GM12892 (cell line): Measurements from ENCODE around the gene P2RY10.
"Not testable (repeated sequence)": the region's sequence is repeated elsewhere in the genome, so short reads cannot be mapped to it uniquely, and the experiment has no call there.

ENCODE experiments used
- DNase-seq: peaks from one replicate; pipeline ENCODE4 v3.0.0; 2011; ENCODE audit not compliant: insufficient read length
- FAIRE-seq: peaks from 2 replicates; lab custom pipeline; 2011; peaks lifted over from hg19 to GRCh38; lab: Jason Lieb, UNC
- POLR2A ChIP-seq: IDR thresholded peaks from 2 replicates; pipeline ENCODE4 v1.6.1; 2011; ENCODE audit warnings: low read depth, low read length, control low read depth
- POLR2AphosphoS5 ChIP-seq: IDR thresholded peaks from 2 replicates; pipeline ENCODE4 v1.6.1; 2011; ENCODE audit warnings: low read depth, low read length, control low read depth
- TAF1 ChIP-seq: IDR thresholded peaks from 2 replicates; pipeline ENCODE4 v1.6.1; 2011; ENCODE audit warnings: low read depth, mild to moderate bottlenecking, control low read depth, low read length, borderline replicate concordance

Gene P2RY10

GRCh38 chrX:78958419-78959116 lies 13.4 kb downstream of the P2RY10 start:
- no peak for DNase-seq
- no peak for FAIRE-seq
- TF ChIP-seq POLR2A (no peak), POLR2AphosphoS5 (no peak), TAF1 (no peak)

GRCh38 chrX:78960888-78961287 lies 15.7 kb downstream of the P2RY10 start:
- FAIRE-seq (no peak), DNase-seq (no peak)
- TF ChIP-seq POLR2A = peak; percentile 33; the same call in 1 of the 2 replicates
- TF ChIP-seq POLR2AphosphoS5 = peak; percentile 76
- no peak for TF ChIP-seq TAF1

GRCh38 chrX:78964598-78964997 lies 19.4 kb downstream of the P2RY10 start:
- DNase-seq (no peak), FAIRE-seq (peak; percentile 44)
- TF ChIP-seq POLR2A = no peak
- 0 out of 2 replicates have a peak, but pooled peaks have one; percentile 6 for TF ChIP-seq POLR2AphosphoS5

DNA sequence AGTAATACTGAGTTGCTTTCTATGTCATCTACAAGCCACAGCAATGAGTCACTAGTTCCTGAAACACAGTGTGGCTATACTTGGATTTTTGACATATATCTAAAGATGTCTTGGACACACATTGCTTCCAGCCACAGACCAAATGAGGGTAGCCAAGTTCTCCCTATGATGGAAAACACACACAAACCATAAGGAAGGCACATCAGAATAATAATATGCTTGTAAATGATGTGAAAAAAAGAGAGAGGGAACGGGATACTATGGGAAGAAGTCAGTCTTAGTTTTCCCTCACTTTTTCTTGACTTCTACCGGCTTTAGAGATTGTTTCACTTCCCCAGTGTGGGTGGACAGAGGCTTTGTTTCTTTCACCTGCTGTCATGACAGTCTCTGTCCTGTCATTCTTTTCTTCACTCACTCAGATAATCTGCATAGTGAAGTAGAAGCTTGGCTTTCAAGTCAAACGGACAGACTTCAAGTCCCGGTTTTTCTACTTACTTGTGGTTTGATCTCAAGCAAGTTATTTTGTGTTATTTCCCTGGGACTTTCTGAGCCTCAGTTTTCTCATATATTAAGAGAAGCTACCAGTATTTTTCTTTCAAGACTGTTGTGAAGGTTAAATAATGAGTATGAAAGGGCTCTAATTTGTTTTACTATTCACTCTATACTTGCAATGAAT lies 34.7 kb downstream of the P2RY10 start:
- TF ChIP-seq TAF1 (no peak), POLR2AphosphoS5 (no peak), POLR2A (no peak)
- peak; percentile 95 for FAIRE-seq

DNA sequence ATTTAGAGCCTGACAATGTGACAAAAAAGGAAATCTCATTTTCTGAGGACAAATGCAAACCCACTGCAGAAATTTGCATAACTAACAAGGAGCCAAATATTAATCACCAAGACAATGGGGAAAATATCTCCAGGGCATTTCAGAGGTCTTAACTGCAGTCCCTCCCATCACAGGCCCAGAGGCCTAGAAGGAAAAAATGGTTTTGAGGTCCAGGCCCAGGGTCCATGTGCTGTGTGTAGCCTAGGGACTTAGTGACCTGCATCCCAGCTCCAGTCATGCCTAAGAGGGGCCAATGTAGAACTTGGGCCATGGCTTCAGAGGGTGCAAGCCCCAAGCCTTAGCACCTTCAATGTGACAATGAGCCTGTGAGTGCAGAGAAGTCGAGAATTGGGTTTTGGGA lies 44.2 kb downstream of the P2RY10 start:
- no peak for DNase-seq
- TF ChIP-seq TAF1 (no peak), POLR2A (no peak), POLR2AphosphoS5 (no peak)
- no peak for FAIRE-seq

More for the DNA sequence above, 34.7 kb downstream of the P2RY10 start:
- DNase-seq = no peak

GRCh38 chrX:78997870-78998558 lies 52.8 kb downstream of the P2RY10 start:
- TF ChIP-seq POLR2AphosphoS5 = no peak
- TF ChIP-seq TAF1 = no peak
- no peak for TF ChIP-seq POLR2A
- no peak for DNase-seq
- peak; percentile 57 for FAIRE-seq

- FAIRE-seq, DNase-seq: not testable (repeated sequence)
These were observed 62.3 kb downstream of the P2RY10 start for GRCh38 chrX:79007540-79007939.
